ENCODE measurements around the gene IL17RE.

The IL17RE gene

GRCh38 chr3:9933561-9934234 lies 31.1 kb downstream of the IL17RE start, which contains the start of gene CRELD1 (continued):
- TF ChIP-seq PATZ1 (tag by site-specific recombination; IDR thresholded peaks at IDR 0.05) (peak; percentile 10; the same call in 1 of the 2 replicates), SCRT2 (tag by site-specific recombination; IDR thresholded peaks at IDR 0.05) (no peak), ZNF692 (tag by site-specific recombination; IDR thresholded peaks at IDR 0.05) (peak; percentile 99), ZNF514 (tag by site-specific recombination; IDR thresholded peaks at IDR 0.05) (no peak), ZSCAN4 (tag by site-specific recombination; IDR thresholded peaks at IDR 0.05) (no peak), ZNF404 (tag by site-specific recombination; IDR thresholded peaks at IDR 0.05) (no peak), TRIM28 (IDR thresholded peaks at IDR 0.05; ENCODE audit: borderline replicate concordance, low read length) (no peak), ZNF184 (tag by site-specific recombination; IDR thresholded peaks at IDR 0.05) (no peak), OSR2 (tag by site-specific recombination; IDR thresholded peaks at IDR 0.05) (no peak), ZBTB11 (tag by site-specific recombination; conservative IDR thresholded peaks at IDR 0.05; ENCODE audit: low read depth) (no peak), ZNF19 (tag by site-specific recombination; IDR thresholded peaks at IDR 0.05; ENCODE audit: low read depth) (no peak), ZNF362 (tag by site-specific recombination; IDR thresholded peaks at IDR 0.05) (no peak), ZNF114 (tag by site-specific recombination; IDR thresholded peaks at IDR 0.05) (no peak), ZNF701 (tag by site-specific recombination; IDR thresholded peaks at IDR 0.05) (no peak), ZNF433 (tag by site-specific recombination; IDR thresholded peaks at IDR 0.05; ENCODE audit: low read depth) (no peak), SP3 (tag by site-specific recombination; IDR thresholded peaks at IDR 0.05) (peak; percentile 92), KLF17 (tag by site-specific recombination; IDR thresholded peaks at IDR 0.05) (no peak), ZNF777 (tag by site-specific recombination; IDR thresholded peaks at IDR 0.05; ENCODE audit: borderline replicate concordance) (no peak), ZNF521 (tag by site-specific recombination; IDR thresholded peaks at IDR 0.05) (no peak), ZNF621 (tag by site-specific recombination; IDR thresholded peaks at IDR 0.05) (no peak), SP2 (tag by site-specific recombination; IDR thresholded peaks at IDR 0.05) (peak; percentile 96), ZNF677 (tag by site-specific recombination; IDR thresholded peaks at IDR 0.05) (no peak), IKZF3 (tag by site-specific recombination; IDR thresholded peaks at IDR 0.05) (no peak), EGR2 (tag by site-specific recombination; IDR thresholded peaks at IDR 0.05; ENCODE audit: low read depth) (no peak), ZXDB (tag by site-specific recombination; IDR thresholded peaks at IDR 0.05) (peak; percentile 7; the same call in 1 of the 2 replicates), INSM2 (tag by site-specific recombination; IDR thresholded peaks at IDR 0.05) (no peak), ZBTB7A (tag by site-specific recombination; IDR thresholded peaks at IDR 0.05; ENCODE audit: low read depth) (no peak)
